HEK293T (cell line): ENCODE data around the gene SFT2D3.

Experiments
- CTCF ChIA-PET: fragments of 350-600 bp; formaldehyde crosslinking; extraction: SDS; loops from one replicate; lab custom pipeline; 2021; ENCODE audit warnings: antibody characterized with exemption, inconsistent platforms; lab: Yijun Ruan, JAX
- POLR2A ChIA-PET: fragments of 350-600 bp; formaldehyde crosslinking; extraction: SDS; loops from one replicate; lab custom pipeline; 2020; ENCODE audit warnings: antibody characterized with exemption, inconsistent platforms; lab: Yijun Ruan, JAX
- DNase-seq: peaks from one replicate; pipeline ENCODE4 v3.0.0; 2012; ENCODE audit warnings: mixed read lengths; ENCODE audit errors: extremely low spot score
- ARNT ChIP-seq: fragments of 450-650 bp; IDR thresholded peaks from 2 replicates; pipeline ENCODE4 v1.6.1; 2017; ENCODE audit warnings: mild to moderate bottlenecking
- BHLHE40 ChIP-seq: fragments of 450-650 bp; IDR thresholded peaks from 2 replicates; pipeline ENCODE4 v1.6.1; 2016; ENCODE audit warnings: mild to moderate bottlenecking, moderate library complexity, borderline replicate concordance
- CTBP1 ChIP-seq: fragments of 450-650 bp; IDR thresholded peaks from 2 replicates; pipeline ENCODE4 v1.6.1; 2016; ENCODE audit warnings: borderline replicate concordance
- ELF4 ChIP-seq: fragments of 450-650 bp; IDR thresholded peaks from 2 replicates; pipeline ENCODE4 v1.6.1; 2017; ENCODE audit warnings: antibody characterized with exemption
- FOXA1 ChIP-seq: fragments of 450-650 bp; IDR thresholded peaks from 2 replicates; pipeline ENCODE4 v1.6.1; 2016; ENCODE audit warnings: mild to moderate bottlenecking
- FOXK2 ChIP-seq: fragments of 450-650 bp; IDR thresholded peaks from 2 replicates; pipeline ENCODE4 v1.6.1; 2016; ENCODE audit warnings: mild to moderate bottlenecking
- FOXM1 ChIP-seq: fragments of 450-650 bp; IDR thresholded peaks from 2 replicates; pipeline ENCODE4 v1.6.1; 2017; ENCODE audit warnings: mild to moderate bottlenecking, borderline replicate concordance
- HDGF ChIP-seq: fragments of 450-650 bp; IDR thresholded peaks from 2 replicates; pipeline ENCODE4 v1.6.1; 2017; ENCODE audit warnings: antibody characterized with exemption, borderline replicate concordance
- L3MBTL2 ChIP-seq: fragments of 450-650 bp; conservative IDR thresholded peaks from 2 replicates; pipeline ENCODE4 v1.6.1; 2016; ENCODE audit warnings: mild to moderate bottlenecking
- LEF1 ChIP-seq: fragments of 450-650 bp; IDR thresholded peaks from 2 replicates; pipeline ENCODE4 v1.6.1; 2017; ENCODE audit warnings: mild to moderate bottlenecking, borderline replicate concordance
- NFRKB ChIP-seq: fragments of 450-650 bp; IDR thresholded peaks from 2 replicates; pipeline ENCODE4 v1.6.1; 2016; ENCODE audit warnings: mild to moderate bottlenecking, moderate library complexity
- PKNOX1 ChIP-seq: fragments of 450-650 bp; IDR thresholded peaks from 2 replicates; pipeline ENCODE4 v1.6.1; 2016
- SP1 ChIP-seq: fragments of 450-650 bp; IDR thresholded peaks from 2 replicates; pipeline ENCODE4 v1.6.1; 2017
- SUZ12 ChIP-seq: fragments of 450-650 bp; IDR thresholded peaks from 2 replicates; pipeline ENCODE4 v1.6.1; 2016; ENCODE audit warnings: mild to moderate bottlenecking
- TARDBP ChIP-seq: fragments of 450-650 bp; IDR thresholded peaks from 2 replicates; pipeline ENCODE4 v1.6.1; 2016
- ZNF384 ChIP-seq: fragments of 450-650 bp; IDR thresholded peaks from 2 replicates; pipeline ENCODE4 v1.6.1; 2016

Gene SFT2D3

DNA sequence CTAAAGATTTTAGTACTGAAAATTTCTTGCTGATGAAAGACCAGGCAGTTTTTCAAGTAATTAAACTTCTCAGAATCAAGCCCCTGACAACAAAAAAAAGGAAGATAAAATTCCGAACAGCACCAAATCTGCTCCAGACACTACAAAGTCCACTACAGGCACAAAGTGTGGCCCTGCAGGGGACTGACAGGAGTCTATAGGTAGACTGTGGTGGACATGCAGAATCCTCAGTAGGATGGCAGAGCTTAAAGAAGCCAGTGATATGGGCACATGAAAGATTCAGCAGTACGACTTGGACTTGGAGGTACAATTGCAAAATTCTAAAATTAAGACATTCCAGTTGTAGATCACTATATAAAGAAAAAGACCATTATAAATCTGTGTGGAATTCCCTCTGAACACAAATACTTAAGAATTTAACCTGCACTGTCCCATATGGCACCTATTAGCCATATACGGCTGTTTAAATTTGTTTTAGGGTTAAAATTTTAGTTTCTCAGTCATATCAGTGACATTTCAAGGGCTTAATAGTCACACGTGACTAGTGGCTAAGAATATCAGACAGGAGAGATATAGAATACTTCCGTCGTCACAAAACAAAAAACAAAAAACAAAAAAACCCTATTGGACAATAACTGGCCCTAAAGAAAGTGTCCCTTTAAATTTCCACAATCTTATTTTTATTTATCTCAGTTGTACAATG is 32.0 kb downstream of the SFT2D3 start:
- ChIA-PET CTCF (interaction anchor here (0.6 kb wide), 1 partner anchor 354 kb away, joined by 4 read pairs; no protein-coding TSS in a partner anchor), POLR2A (no interaction called here)
- no peak for DNase-seq
- no peak for TF ChIP-seq BHLHE40
- no peak for TF ChIP-seq NFRKB
- TF ChIP-seq L3MBTL2: no peak
- no peak for TF ChIP-seq ARNT
- TF ChIP-seq FOXA1: no peak
- no peak for TF ChIP-seq LEF1
- no peak for TF ChIP-seq CTBP1
- TF ChIP-seq PKNOX1: no peak
- TF ChIP-seq FOXK2: no peak
- TF ChIP-seq HDGF: no peak
- no peak for TF ChIP-seq ZNF384
- no peak for TF ChIP-seq SUZ12
- no peak for TF ChIP-seq FOXM1
- TF ChIP-seq SP1: no peak
- TF ChIP-seq ELF4: no peak
- TF ChIP-seq TARDBP: no peak

DNA sequence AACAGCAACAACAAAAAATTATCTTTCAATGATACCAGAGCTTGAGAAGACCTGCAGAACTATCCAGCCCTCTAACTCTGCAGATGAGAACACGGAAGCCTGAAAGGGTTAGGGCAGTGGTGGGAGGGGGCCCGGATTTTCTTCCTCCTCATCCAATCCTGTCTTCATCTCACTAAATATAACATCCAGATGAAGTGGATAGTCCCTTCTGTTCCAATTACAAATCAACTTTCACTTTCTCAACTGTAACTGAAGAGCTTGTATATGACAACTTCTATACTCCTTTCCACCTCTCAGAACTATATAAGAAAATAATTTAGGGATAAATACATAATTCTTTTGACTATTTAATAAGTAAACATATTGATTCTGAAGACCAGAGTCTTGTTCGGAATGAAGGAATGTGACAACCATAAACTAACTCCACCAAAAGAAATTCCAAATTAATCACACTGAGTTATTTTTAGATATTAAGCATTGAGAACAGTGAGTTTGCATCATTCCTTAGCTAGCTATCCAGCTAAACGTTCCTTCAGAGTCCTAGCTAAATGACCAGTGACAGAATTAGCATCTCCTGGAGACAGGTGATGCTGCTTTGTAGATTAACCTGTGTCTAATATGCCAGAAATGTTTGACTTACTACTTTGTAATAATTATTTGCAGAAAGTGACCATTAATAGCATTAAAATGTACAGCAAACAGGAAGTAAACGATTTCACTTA is 32.7 kb downstream of the SFT2D3 start:
- no peak for DNase-seq
- ChIA-PET POLR2A (no interaction called here), CTCF (interaction anchor here (0.6 kb wide), 1 partner anchor 355 kb away, joined by 4 read pairs; no protein-coding TSS in a partner anchor)
- no peak for TF ChIP-seq FOXA1

GRCh38 chr2:127735044-127735443 is 33.7 kb downstream of the SFT2D3 start:
- no peak for TF ChIP-seq ELF4
- ChIA-PET POLR2A (no interaction called here), CTCF (no interaction called here)
- DNase-seq: no peak

- ChIA-PET CTCF (no interaction called here), POLR2A (no interaction called here)
- TF ChIP-seq PKNOX1 (no peak), SP1 (no peak), SUZ12 (no peak), NFRKB (no peak), HDGF (no peak), ARNT (no peak), L3MBTL2 (no peak), ZNF384 (no peak), CTBP1 (no peak), ELF4 (no peak), FOXK2 (no peak), FOXM1 (no peak), FOXA1 (no peak)
- no peak for DNase-seq
Observed at GRCh38 chr2:127735537-127736399, 34.5 kb downstream of the SFT2D3 start.

- TF ChIP-seq HDGF (no peak), SUZ12 (no peak), TARDBP (no peak), ELF4 (no peak), PKNOX1 (no peak), FOXK2 (no peak), FOXM1 (no peak), FOXA1 (no peak), BHLHE40 (no peak), L3MBTL2 (no peak), CTBP1 (no peak), LEF1 (no peak), NFRKB (no peak), ARNT (no peak)
- ChIA-PET CTCF (no interaction called here), POLR2A (no interaction called here)
- no peak for DNase-seq
Observed at GRCh38 chr2:127737892-127738291, 36.6 kb downstream of the SFT2D3 start.

GRCh38 chr2:127739800-127740199 is 38.5 kb downstream of the SFT2D3 start:
- ChIA-PET CTCF (interaction anchor here (0.6 kb wide), 1 partner anchor 26 kb away, joined by 3 read pairs; no protein-coding TSS in a partner anchor), POLR2A (no interaction called here)
- no peak for DNase-seq
- TF ChIP-seq PKNOX1 (no peak), SUZ12 (no peak), ELF4 (no peak), BHLHE40 (no peak), FOXK2 (no peak)
